Gastroesophageal sphincter (tissue), 3 donors: ENCODE data around the gene CXCL1.

Experiments used
- EP300 ChIP-seq: sonication (generic); formaldehyde crosslinking; IDR thresholded peaks from one replicate; pipeline ENCODE4 v1.6.1; 2017; ENCODE audit warnings: antibody characterized with exemption, mild to moderate bottlenecking
- POLR2A ChIP-seq, 2 donors: fragments of 450-650 bp; IDR thresholded peaks; one replicate each; pipeline ENCODE4 v1.6.1; 2017; ENCODE audit warnings: antibody characterized with exemption in 2 of 2, mild to moderate bottlenecking in 2 of 2, moderate library complexity in 1 of 2
- POLR2AphosphoS5 ChIP-seq: sonication (generic); formaldehyde crosslinking; IDR thresholded peaks from one replicate; pipeline ENCODE4 v1.6.1; 2017; ENCODE audit warnings: antibody characterized with exemption
- TF ChIP-seq, protein P1 (sequence below), 4 experiments: fragments of 200-600 bp in 2 of 4; fragments of 450-650 bp in 2 of 4; sonication (generic) in 1 of 4; IDR thresholded peaks; one replicate each; pipeline ENCODE4 v1.5.1; 2017 to 2019; ENCODE audit warnings: antibody characterized with exemption in 4 of 4, mild to moderate bottlenecking in 2 of 4, moderate library complexity in 2 of 4

GRCh38 chr4:73853718-73854473 lies 15.3 kb upstream of the CXCL1 start:
- TF ChIP-seq, protein P1, sequence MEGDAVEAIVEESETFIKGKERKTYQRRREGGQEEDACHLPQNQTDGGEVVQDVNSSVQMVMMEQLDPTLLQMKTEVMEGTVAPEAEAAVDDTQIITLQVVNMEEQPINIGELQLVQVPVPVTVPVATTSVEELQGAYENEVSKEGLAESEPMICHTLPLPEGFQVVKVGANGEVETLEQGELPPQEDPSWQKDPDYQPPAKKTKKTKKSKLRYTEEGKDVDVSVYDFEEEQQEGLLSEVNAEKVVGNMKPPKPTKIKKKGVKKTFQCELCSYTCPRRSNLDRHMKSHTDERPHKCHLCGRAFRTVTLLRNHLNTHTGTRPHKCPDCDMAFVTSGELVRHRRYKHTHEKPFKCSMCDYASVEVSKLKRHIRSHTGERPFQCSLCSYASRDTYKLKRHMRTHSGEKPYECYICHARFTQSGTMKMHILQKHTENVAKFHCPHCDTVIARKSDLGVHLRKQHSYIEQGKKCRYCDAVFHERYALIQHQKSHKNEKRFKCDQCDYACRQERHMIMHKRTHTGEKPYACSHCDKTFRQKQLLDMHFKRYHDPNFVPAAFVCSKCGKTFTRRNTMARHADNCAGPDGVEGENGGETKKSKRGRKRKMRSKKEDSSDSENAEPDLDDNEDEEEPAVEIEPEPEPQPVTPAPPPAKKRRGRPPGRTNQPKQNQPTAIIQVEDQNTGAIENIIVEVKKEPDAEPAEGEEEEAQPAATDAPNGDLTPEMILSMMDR (IDR thresholded peaks at IDR 0.05): no peak
- TF ChIP-seq POLR2A (IDR thresholded peaks at IDR 0.05) (no peak), EP300 (no peak), POLR2AphosphoS5 (no peak)
